A549 (cell line): ENCODE data around the gene PM20D1. TPM values are rescaled to one million over a fixed set of nuclear protein-coding genes. Genes with fewer than 3 reads are reported as not detected.
A peak's percentile ranks its signal among the peaks of the same experiment; 100 is the strongest.

Experiments
- ATAC-seq, 2 experiments: fragments of 200-7000 bp in 1 of 2; fragments of >200 bp in 1 of 2; cut with Nextera tagmentation in 1 of 2; cut with Tn5 transposase in 1 of 2; 3 replicates each; pipeline versions ENCODE4 v1.8.0 to v1.9.1; 2018 to 2020; ENCODE audit warnings: mild to moderate bottlenecking in 1 of 2, moderate library complexity in 1 of 2
- CTCF ChIA-PET: fragments of 300-600 bp; sonication (Branson Sonifier 250); formaldehyde crosslinking; extraction: SDS; loops from one replicate; lab custom pipeline; 2021; ENCODE audit warnings: antibody characterized with exemption, inconsistent platforms; lab: Yijun Ruan, JAX
- POLR2A ChIA-PET: fragments of 350-600 bp; formaldehyde crosslinking; extraction: SDS; loops from one replicate; lab custom pipeline; 2021; ENCODE audit warnings: antibody characterized with exemption, inconsistent platforms; lab: Yijun Ruan, JAX
- DNase-seq, 2 experiments: peaks; one replicate each; pipeline versions ENCODE4 v3.0.0 to v3.0.0-alpha.2; 2011 to 2016; ENCODE audit warnings: low read depth in 1 of 2, low spot score in 1 of 2
- FAIRE-seq: peaks from 2 replicates; lab custom pipeline; 2011; peaks lifted over from hg19 to GRCh38; lab: Jason Lieb, UNC
- H3K27ac ChIP-seq, 2 experiments: fragments of >200 bp; sonication (Bioruptor Twin); formaldehyde crosslinking; 3 replicates each; pipeline ENCODE4 v1.5.1; 2016 to 2017
- H3K4me1 ChIP-seq: fragments of >200 bp; sonication (Bioruptor Twin); formaldehyde crosslinking; 3 replicates; pipeline ENCODE4 v1.6.1; 2016
- H3K4me2 ChIP-seq: fragments of >200 bp; sonication (Bioruptor Twin); formaldehyde crosslinking; 3 replicates; pipeline ENCODE4 v1.6.1; 2016
- H3K4me3 ChIP-seq: fragments of >200 bp; sonication (Bioruptor Twin); formaldehyde crosslinking; 3 replicates; pipeline ENCODE4 v1.5.1; 2016
- H3K9me3 ChIP-seq: fragments of >200 bp; sonication (Bioruptor Twin); formaldehyde crosslinking; 3 replicates; pipeline ENCODE4 v1.6.1; 2016
- CBX2 ChIP-seq: fragments of 200-600 bp; sonication (generic); IDR thresholded peaks from 2 replicates; pipeline ENCODE4 v1.6.1; 2016; ENCODE audit warnings: low read depth, mild to moderate bottlenecking, borderline replicate concordance
- CBX8 ChIP-seq: fragments of 200-600 bp; sonication (generic); IDR thresholded peaks from 2 replicates; pipeline ENCODE4 v1.6.1; 2016
- CHD2 ChIP-seq: fragments of 150-350 bp; IDR thresholded peaks from 2 replicates; pipeline ENCODE4 v1.6.1; 2014; ENCODE audit warnings: low read length; ENCODE audit not compliant: partially characterized antibody
- CHD4 ChIP-seq: fragments of 200-600 bp; sonication (generic); IDR thresholded peaks from 2 replicates; pipeline ENCODE4 v1.6.1; 2016; ENCODE audit warnings: antibody characterized with exemption, mild to moderate bottlenecking, borderline replicate concordance
- CTCF ChIP-seq: fragments of >200 bp; sonication (Bioruptor Twin); formaldehyde crosslinking; IDR thresholded peaks from 3 replicates; pipeline ENCODE4 v1.5.1; 2016
- EHF ChIP-seq: fragments of 250-450 bp; sonication (Bioruptor Pico); IDR thresholded peaks from 2 replicates; pipeline ENCODE4 v1.5.0; 2020; ENCODE audit warnings: mild to moderate bottlenecking
- ELK1 ChIP-seq: fragments of 150-350 bp; IDR thresholded peaks from 2 replicates; pipeline ENCODE4 v1.6.1; 2014; ENCODE audit warnings: low read depth, mild to moderate bottlenecking, low read length
- EP300 ChIP-seq, 2 experiments: fragments of >200 bp; sonication (Bioruptor Twin); formaldehyde crosslinking; IDR thresholded peaks; 2 replicates in 1 of 2; 3 replicates in 1 of 2; pipeline ENCODE4 v1.6.1; 2016 to 2017
- FOSL2 ChIP-seq, 2 experiments: fragments of 450-650 bp in 1 of 2; fragments of >200 bp in 1 of 2; sonication (Bioruptor Twin) in 1 of 2; formaldehyde crosslinking; IDR thresholded peaks; 2 replicates each; pipeline versions ENCODE4 v1.5.0 to v1.6.1; 2016 to 2020; ENCODE audit warnings: mild to moderate bottlenecking in 1 of 2, moderate library complexity in 1 of 2
- HMGXB4 ChIP-seq: fragments of 250-450 bp; sonication (Bioruptor Pico); IDR thresholded peaks from 2 replicates; pipeline ENCODE4 v1.5.0; 2021; ENCODE audit warnings: mild to moderate bottlenecking, moderate library complexity, borderline replicate concordance
- HOXA7 ChIP-seq: fragments of 250-450 bp; sonication (Bioruptor Pico); IDR thresholded peaks from 2 replicates; pipeline ENCODE4 v1.5.0; 2020; ENCODE audit warnings: mild to moderate bottlenecking, moderate library complexity
- HOXB13 ChIP-seq: fragments of 250-450 bp; sonication (Bioruptor Pico); IDR thresholded peaks from 2 replicates; pipeline ENCODE4 v1.5.0; 2020; ENCODE audit warnings: low read depth, mild to moderate bottlenecking, moderate library complexity
- JUN ChIP-seq, 2 experiments: fragments of >200 bp; sonication (Bioruptor Twin); formaldehyde crosslinking; IDR thresholded peaks; 2 replicates in 1 of 2; 3 replicates in 1 of 2; pipeline ENCODE4 v1.6.1; 2016 to 2017
- JUNB ChIP-seq: fragments of >200 bp; sonication (Bioruptor Twin); formaldehyde crosslinking; IDR thresholded peaks from 2 replicates; pipeline ENCODE4 v1.6.1; 2016
- KDM5A ChIP-seq: fragments of 200-600 bp; sonication (generic); IDR thresholded peaks from 2 replicates; pipeline ENCODE4 v1.6.1; 2016; ENCODE audit warnings: antibody characterized with exemption, mild to moderate bottlenecking
- MYC ChIP-seq: IDR thresholded peaks from 2 replicates; pipeline ENCODE4 v1.6.1; 2012; ENCODE audit warnings: mild to moderate bottlenecking, inconsistent platforms, low read length, improper control_type of control experiment, borderline replicate concordance
- PBX3 ChIP-seq: IDR thresholded peaks from 2 replicates; pipeline ENCODE4 v1.6.1; 2012
- PHF8 ChIP-seq: fragments of 200-600 bp; sonication (generic); IDR thresholded peaks from 2 replicates; pipeline ENCODE4 v1.6.1; 2016; ENCODE audit warnings: low read depth, mild to moderate bottlenecking, antibody characterized with exemption, moderate library complexity, borderline replicate concordance
- POLR2A ChIP-seq: IDR thresholded peaks from 2 replicates; pipeline ENCODE4 v1.6.1; 2012; ENCODE audit warnings: mild to moderate bottlenecking, low read length
- POLR2AphosphoS2 ChIP-seq: conservative IDR thresholded peaks from 2 replicates; pipeline ENCODE4 v1.6.1; 2012; ENCODE audit warnings: low read length, improper control_type of control experiment, inconsistent platforms
- RCOR1 ChIP-seq: fragments of 150-350 bp; IDR thresholded peaks from 2 replicates; pipeline ENCODE4 v1.6.1; 2014; ENCODE audit warnings: antibody characterized with exemption, low read length, low read depth
- RNF2 ChIP-seq: fragments of 200-600 bp; sonication (generic); IDR thresholded peaks from 2 replicates; pipeline ENCODE4 v1.6.1; 2016; ENCODE audit warnings: low read depth, mild to moderate bottlenecking, antibody characterized with exemption, moderate library complexity, borderline replicate concordance
- SREBF2 ChIP-seq: fragments of 450-650 bp; IDR thresholded peaks from 2 replicates; pipeline ENCODE4 v1.6.1; 2014; ENCODE audit warnings: mild to moderate bottlenecking, moderate library complexity
- TP53 ChIP-seq: fragments of 250-450 bp; sonication (Bioruptor Pico); IDR thresholded peaks from 2 replicates; pipeline ENCODE4 v1.5.0; 2021; ENCODE audit warnings: mild to moderate bottlenecking, moderate library complexity
- USF2 ChIP-seq: fragments of 450-650 bp; IDR thresholded peaks from 2 replicates; pipeline ENCODE4 v1.6.1; 2014; ENCODE audit warnings: antibody characterized with exemption
- ZC3H11A ChIP-seq: fragments of 450-650 bp; IDR thresholded peaks from 2 replicates; pipeline ENCODE4 v1.6.1; 2014; ENCODE audit warnings: antibody characterized with exemption, mild to moderate bottlenecking
- ZFP36 ChIP-seq: fragments of 450-650 bp; IDR thresholded peaks from 2 replicates; pipeline ENCODE4 v1.6.1; 2014; ENCODE audit warnings: borderline replicate concordance; ENCODE audit not compliant: partially characterized antibody
- WGBS: methylation state at CpG from one replicate; pipeline ENCODE4 v1.1.6; 2017; ENCODE audit errors: missing lambda C conversion rate; 5-methylcytosine and 5-hydroxymethylcytosine counted together
- polyA plus RNA-seq, 4 experiments: library from polyadenylated mRNA; depleted of rRNA in 3 of 4; stranded (reverse); fragments of >200 nt; fragmentation: RNase III in 1 of 4; extraction: RNeasy Plus Mini Kit Qiagen cat#74134 plus additional on column Dnase treatment in 1 of 4; gene quantifications; 2 replicates in 3 of 4; 3 replicates in 1 of 4; pipeline ENCODE4 v1.2.3, GENCODE V29; 2011 to 2017

Gene PM20D1
- polyA plus RNA-seq, 2 of the 4 experiments (the other 2 are of a cell fraction) = not detected

GRCh38 chr1:205817364-205817763 lies 32.6 kb downstream of the PM20D1 start:
- no peak overlapping the region for H3K4me3 ChIP-seq
- H3K9me3 ChIP-seq = no peaks in the 10 kb centered on the region
- H3K4me2 ChIP-seq = no peak overlapping the region
- ChIA-PET POLR2A (no interaction called here), CTCF (interaction anchor here (0.9 to 2.0 kb wide), 6 partner anchors 25 to 160 kb away, joined by 3 to 6 read pairs (median 4); no protein-coding TSS in a partner anchor)
- H3K27ac ChIP-seq = no peak overlapping the region
- no peak for TF ChIP-seq CBX2
- no peak for TF ChIP-seq HOXA7
- TF ChIP-seq ZFP36 = no peak
- no peak for TF ChIP-seq EP300 (IDR thresholded peaks at IDR 0.05)
- no peak for TF ChIP-seq POLR2A
- no peak for TF ChIP-seq MYC
- no peak for TF ChIP-seq JUN (IDR thresholded peaks at IDR 0.05)
- TF ChIP-seq HOXB13 (CRISPR knock-in tag) = no peak
- no peak for TF ChIP-seq RNF2
- no peak for TF ChIP-seq ELK1
- TF ChIP-seq FOSL2 (IDR thresholded peaks at IDR 0.05) = no peak
- no peak for TF ChIP-seq FOSL2 (CRISPR knock-in tag; IDR thresholded peaks at IDR 0.05)
- no peak for TF ChIP-seq PBX3
- TF ChIP-seq CHD2 = no peak
- TF ChIP-seq CBX8 = no peak
- ATAC-seq (no peak), DNase-seq (no peak), FAIRE-seq (no peak)
- H3K4me1 ChIP-seq = peaks cover 8% of the 10 kb centered on the region
- WGBS = 82% methylated on average over 3 of the region's 3 CpGs

GRCh38 chr1:205813755-205814058 lies 36.2 kb downstream of the PM20D1 start:
- ChIA-PET POLR2A (no interaction called here), CTCF (interaction anchor here (0.9 to 11.5 kb wide), 3 partner anchors 19 to 164 kb away, joined by 3 to 120 read pairs (median 7); no protein-coding TSS in a partner anchor)
- FAIRE-seq = no peak
- Histone ChIP-seq H3K9me3 (no peaks in the 10 kb centered on the region), H3K4me3 (peak overlapping the region; percentile 76), H3K4me1 (peaks cover 19% of the 10 kb centered on the region), H3K4me2 (peak overlapping the region; percentile 93), H3K27ac (peak overlapping the region; percentile 81 to 98)
- peak in 1 of 2 experiments; percentile 64 for DNase-seq
- peak in 1 of 2 experiments; percentile 68; a peak in 4 of 6 replicates for ATAC-seq
- WGBS = 16% methylated on average over 14 of the region's 14 CpGs
- TF ChIP-seq RCOR1 = no peak
- TF ChIP-seq POLR2AphosphoS2 = no peak
- TF ChIP-seq KDM5A = no peak
- TF ChIP-seq RNF2 = no peak
- TF ChIP-seq POLR2A = no peak
- no peak for TF ChIP-seq ZC3H11A
- TF ChIP-seq EHF = no peak
- no peak for TF ChIP-seq TP53 (CRISPR knock-in tag)
- no peak for TF ChIP-seq CHD4

GRCh38 chr1:205812878-205813754 lies 36.8 kb downstream of the PM20D1 start, which contains the start of gene SLC41A1:
SLC41A1 (minus strand) TSS chr1:205813198; CDS start chr1:205810441, 2,757 bp downstream.
- peak within 1 kb of the TSS; percentile 76 for H3K4me3 ChIP-seq
- H3K4me1 ChIP-seq = peaks cover 19% of the 10 kb centered on the region
- WGBS = 1% methylated on average over 35 of the region's 83 CpGs
- peak within 1 kb of the TSS; percentile 93 for H3K4me2 ChIP-seq
- ChIA-PET CTCF (interaction anchor here (1.5 to 11.5 kb wide), 3 partner anchors 18 to 164 kb away, joined by 7 to 120 read pairs (median 10); no protein-coding TSS in a partner anchor), POLR2A (interaction anchor here (0.7 kb wide), 1 partner anchor 67 kb away, joined by 4 read pairs; no protein-coding TSS in a partner anchor)
- DNase-seq (peak; percentile 90 to 95), ATAC-seq (peak; percentile 94 to 95), FAIRE-seq (no peak)
- H3K27ac ChIP-seq = peak within 1 kb of the TSS; percentile 81 to 98
- no peaks in the 10 kb centered on the region for H3K9me3 ChIP-seq
- peak; percentile 62 for TF ChIP-seq USF2
- TF ChIP-seq PHF8 = peak; percentile 88
- TF ChIP-seq SREBF2 = no peak
- no peak for TF ChIP-seq CTCF
- TF ChIP-seq HMGXB4 = no peak
- TF ChIP-seq JUNB = no peak
